Choroid plexus epithelial cell (primary cell): ENCODE measurements around the gene DYSF.

Experiments used
- DNase-seq: peaks from one replicate; pipeline ENCODE4 v3.0.0-alpha.2; 2010; ENCODE audit warnings: low read depth
- H3K4me3 ChIP-seq: 2 replicates; pipeline ENCODE4 v1.5.1; 2011; ENCODE audit warnings: low read depth, mild to moderate bottlenecking, control low read depth, low read length, moderate library complexity
- CTCF ChIP-seq: conservative IDR thresholded peaks from 2 replicates; pipeline ENCODE4 v1.5.1; 2011; ENCODE audit warnings: low read depth, mild to moderate bottlenecking, control low read depth, inconsistent platforms, low read length, moderate library complexity

Gene DYSF

GRCh38 chr2:71715951-71716696 lies 262.8 kb downstream of the DYSF start:
- TF ChIP-seq CTCF = no peak
- no peak overlapping the region for H3K4me3 ChIP-seq
- DNase-seq = no peak

GRCh38 chr2:71716697-71717624 lies 263.6 kb downstream of the DYSF start:
- no peak for TF ChIP-seq CTCF
- DNase-seq = peak; percentile 75
- no peak overlapping the region for H3K4me3 ChIP-seq

GRCh38 chr2:71718686-71719085 lies 265.3 kb downstream of the DYSF start:
- H3K4me3 ChIP-seq = no peak overlapping the region
- DNase-seq = no peak
- TF ChIP-seq CTCF = no peak

GRCh38 chr2:71719520-71720282 lies 266.3 kb downstream of the DYSF start:
- no peak for DNase-seq
- no peak for TF ChIP-seq CTCF
- no peak overlapping the region for H3K4me3 ChIP-seq

GRCh38 chr2:71720283-71720560 lies 266.9 kb downstream of the DYSF start:
- TF ChIP-seq CTCF = no peak

GRCh38 chr2:71720596-71721361 lies 267.4 kb downstream of the DYSF start:
- H3K4me3 ChIP-seq = no peak overlapping the region
- peak; percentile 16 for DNase-seq
- no peak for TF ChIP-seq CTCF

More at GRCh38 chr2:71720283-71720560, 266.9 kb downstream of the DYSF start:
- no peak for DNase-seq
- no peak overlapping the region for H3K4me3 ChIP-seq
